CD4-positive, alpha-beta T cell (primary cell): ENCODE data around the gene JDP2. TPM values are rescaled to one million over a fixed set of nuclear protein-coding genes. Genes with fewer than 3 reads are reported as not detected.

Experiments used
- ATAC-seq: fragments of 200-7000 bp; cut with Tn5 transposase; one replicate; pipeline ENCODE4 v1.10.0; 2022; ENCODE audit warnings: mild to moderate bottlenecking; ENCODE audit not compliant: poor library complexity
- CTCF ChIA-PET: fragments of 350-600 bp; sonication (Branson Sonifier 250); formaldehyde crosslinking; loops from one replicate; lab custom pipeline; 2021; ENCODE audit warnings: antibody characterized with exemption, inconsistent platforms; lab: Charles Lee
- POLR2A ChIA-PET: fragments of 350-600 bp; sonication (Branson Sonifier 250); formaldehyde crosslinking; loops from one replicate; lab custom pipeline; 2021; ENCODE audit warnings: antibody characterized with exemption, inconsistent platforms; lab: Charles Lee
- DNase-seq, 14 experiments: peaks; one replicate each; pipeline ENCODE4 v3.0.0-alpha.2; 2013 to 2020; ENCODE audit warnings: mixed read lengths in 2 of 14
- H3K27ac ChIP-seq, 2 donors: one replicate each; pipeline versions ENCODE4 v1.5.1 to v1.7.0; 2013; ENCODE audit warnings: low read length in 2 of 2, low read depth in 1 of 2, mild to moderate bottlenecking in 1 of 2
- H3K27me3 ChIP-seq, 2 experiments: 1 replicate in 1 of 2; 2 replicates in 1 of 2; pipeline versions ENCODE4 v1.6.1 to v1.7.0; 2013; ENCODE audit warnings: low read length in 2 of 2, control low read depth in 1 of 2, mild to moderate bottlenecking in 1 of 2, moderate library complexity in 1 of 2; ENCODE audit not compliant: insufficient read depth in 2 of 2, control insufficient read depth in 1 of 2
- H3K36me3 ChIP-seq: one replicate; pipeline ENCODE4 v1.6.1; 2013; ENCODE audit warnings: low read length, control low read depth; ENCODE audit not compliant: insufficient read depth
- H3K4me1 ChIP-seq: one replicate; pipeline ENCODE4 v1.6.1; 2013; ENCODE audit warnings: low read length, control low read depth; ENCODE audit not compliant: insufficient read depth
- H3K4me3 ChIP-seq: one replicate; pipeline ENCODE4 v1.5.1; 2013; ENCODE audit warnings: mild to moderate bottlenecking, low read length, moderate library complexity
- H3K9me3 ChIP-seq, 2 experiments: 1 replicate in 1 of 2; 2 replicates in 1 of 2; pipeline versions ENCODE4 v1.6.1 to v1.7.0; 2013; ENCODE audit warnings: low read length in 2 of 2, mild to moderate bottlenecking in 2 of 2, control low read depth in 1 of 2, moderate library complexity in 1 of 2; ENCODE audit not compliant: control insufficient read depth in 1 of 2, insufficient read depth in 1 of 2
- H3K27ac Mint-ChIP-seq: one replicate; pipeline ENCODE4 v1.8.0; 2020; ENCODE audit warnings: mixed read lengths
- H3K27me3 Mint-ChIP-seq: one replicate; pipeline ENCODE4 v1.8.0; 2021; ENCODE audit warnings: mixed read lengths
- H3K36me3 Mint-ChIP-seq: one replicate; pipeline ENCODE4 v1.8.0; 2021; ENCODE audit warnings: low read depth, mixed read lengths
- H3K4me1 Mint-ChIP-seq: one replicate; pipeline ENCODE4 v1.8.0; 2021; ENCODE audit warnings: low read depth, mixed read lengths
- H3K4me3 Mint-ChIP-seq: one replicate; pipeline ENCODE4 v1.8.0; 2020; ENCODE audit warnings: mild to moderate bottlenecking, mixed read lengths
- H3K9me3 Mint-ChIP-seq: one replicate; pipeline ENCODE4 v1.8.0; 2020; ENCODE audit warnings: mixed read lengths
- intact Hi-C, 2 experiments: fragments of 100-400 bp; cut with DNase I in 1 of 2; cut with micrococcal nuclease in 1 of 2; formaldehyde crosslinking; loops; one replicate each; pipeline versions ENCODE4 v1.15.1 to v1.9.0; 2023 to 2025; cut with DNase I, micrococcal nuclease
- total RNA-seq, 174 experiments: library from RNA in 2 of 174; stranded (reverse) in 2 of 174; gene quantifications; one replicate each; pipeline ENCODE4 v1.2.3 and lab custom pipeline; 2021 to 2026
- TF ChIP-seq, protein P1 (sequence below): fragments of 200-600 bp; IDR thresholded peaks from one replicate; pipeline ENCODE4 v1.8.0; 2022; ENCODE audit warnings: antibody characterized with exemption, mild to moderate bottlenecking

Gene JDP2
- total RNA-seq, 2 experiments from 2014 or later = 1.1 to 1.2 TPM

GRCh38 chr14:75445236-75445635 is 17.4 kb downstream of the JDP2 start:
- ATAC-seq = no peak
- ChIA-PET POLR2A (no interaction called here), CTCF (no interaction called here)
- no peak overlapping the region for H3K4me3 Mint-ChIP-seq
- no peak overlapping the region for H3K4me3 ChIP-seq
- TF ChIP-seq, protein P1, sequence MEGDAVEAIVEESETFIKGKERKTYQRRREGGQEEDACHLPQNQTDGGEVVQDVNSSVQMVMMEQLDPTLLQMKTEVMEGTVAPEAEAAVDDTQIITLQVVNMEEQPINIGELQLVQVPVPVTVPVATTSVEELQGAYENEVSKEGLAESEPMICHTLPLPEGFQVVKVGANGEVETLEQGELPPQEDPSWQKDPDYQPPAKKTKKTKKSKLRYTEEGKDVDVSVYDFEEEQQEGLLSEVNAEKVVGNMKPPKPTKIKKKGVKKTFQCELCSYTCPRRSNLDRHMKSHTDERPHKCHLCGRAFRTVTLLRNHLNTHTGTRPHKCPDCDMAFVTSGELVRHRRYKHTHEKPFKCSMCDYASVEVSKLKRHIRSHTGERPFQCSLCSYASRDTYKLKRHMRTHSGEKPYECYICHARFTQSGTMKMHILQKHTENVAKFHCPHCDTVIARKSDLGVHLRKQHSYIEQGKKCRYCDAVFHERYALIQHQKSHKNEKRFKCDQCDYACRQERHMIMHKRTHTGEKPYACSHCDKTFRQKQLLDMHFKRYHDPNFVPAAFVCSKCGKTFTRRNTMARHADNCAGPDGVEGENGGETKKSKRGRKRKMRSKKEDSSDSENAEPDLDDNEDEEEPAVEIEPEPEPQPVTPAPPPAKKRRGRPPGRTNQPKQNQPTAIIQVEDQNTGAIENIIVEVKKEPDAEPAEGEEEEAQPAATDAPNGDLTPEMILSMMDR = no peak
- H3K9me3 Mint-ChIP-seq = no peaks in the 10 kb centered on the region
- no peak overlapping the region for H3K27ac Mint-ChIP-seq
- H3K27me3 ChIP-seq = no peaks in the 10 kb centered on the region
- no peak overlapping the region for H3K27ac ChIP-seq
- H3K4me1 Mint-ChIP-seq = no peaks in the 10 kb centered on the region
- H3K4me1 ChIP-seq = no peaks in the 10 kb centered on the region
- no peaks in the 10 kb centered on the region for H3K36me3 ChIP-seq
- no peaks in the 10 kb centered on the region for H3K9me3 ChIP-seq
- no peaks in the 10 kb centered on the region for H3K36me3 Mint-ChIP-seq
- no peaks in the 10 kb centered on the region for H3K27me3 Mint-ChIP-seq
- DNase-seq = no peak
- intact Hi-C loops = no loop called here

GRCh38 chr14:75445963-75446362 is 18.1 kb downstream of the JDP2 start:
- no peaks in the 10 kb centered on the region for H3K27me3 Mint-ChIP-seq
- intact Hi-C loops = no loop called here
- ChIA-PET POLR2A (no interaction called here), CTCF (no interaction called here)
- no peaks in the 10 kb centered on the region for H3K4me1 Mint-ChIP-seq
- H3K4me3 Mint-ChIP-seq = no peak overlapping the region
- Histone ChIP-seq H3K27ac (no peak overlapping the region), H3K27me3 (no peaks in the 10 kb centered on the region), H3K4me1 (no peaks in the 10 kb centered on the region), H3K9me3 (no peaks in the 10 kb centered on the region), H3K36me3 (no peaks in the 10 kb centered on the region), H3K4me3 (no peak overlapping the region)
- DNase-seq (no peak), ATAC-seq (no peak)
- H3K36me3 Mint-ChIP-seq = no peaks in the 10 kb centered on the region
- no peak overlapping the region for H3K27ac Mint-ChIP-seq
- no peaks in the 10 kb centered on the region for H3K9me3 Mint-ChIP-seq
- TF ChIP-seq, protein P1 = no peak

GRCh38 chr14:75446447-75446846 is 18.6 kb downstream of the JDP2 start:
- CTCF ChIA-PET = no interaction called here

More at GRCh38 chr14:75446447-75446846, 18.6 kb downstream of the JDP2 start:
- intact Hi-C loops = no loop called here
- no peaks in the 10 kb centered on the region for H3K36me3 ChIP-seq
- Mint-ChIP-seq H3K9me3 (no peaks in the 10 kb centered on the region), H3K27me3 (no peaks in the 10 kb centered on the region), H3K36me3 (no peaks in the 10 kb centered on the region), H3K4me1 (no peaks in the 10 kb centered on the region), H3K27ac (no peak overlapping the region), H3K4me3 (no peak overlapping the region)
- no peaks in the 10 kb centered on the region for H3K9me3 ChIP-seq
- no peak overlapping the region for H3K27ac ChIP-seq
- no peaks in the 10 kb centered on the region for H3K4me1 ChIP-seq
- ATAC-seq (no peak), DNase-seq (no peak)
- no peaks in the 10 kb centered on the region for H3K27me3 ChIP-seq
- no peak overlapping the region for H3K4me3 ChIP-seq
- POLR2A ChIA-PET = no interaction called here
- TF ChIP-seq, protein P1 = no peak
